MM.1S (cell line): ENCODE data around the gene EMID1.

Experiments
- DNase-seq: peaks from one replicate; pipeline ENCODE4 v3.0.0-alpha.2; 2015
- H2AFZ ChIP-seq: fragments of 300-600 bp; sonication (generic); 2 replicates; pipeline ENCODE4 v1.6.0; 2016; ENCODE audit warnings: antibody characterized with exemption, low read length
- H3F3A ChIP-seq: fragments of 300-600 bp; sonication (generic); 2 replicates; pipeline ENCODE4 v1.6.1; 2016; ENCODE audit warnings: mild to moderate bottlenecking, antibody characterized with exemption, low read length, moderate library complexity, mixed read lengths; ENCODE audit not compliant: insufficient read depth
- H3K27ac ChIP-seq: fragments of 300-600 bp; sonication (generic); 2 replicates; pipeline ENCODE4 v1.5.1; 2016; ENCODE audit warnings: mild to moderate bottlenecking, low read length
- H3K27me3 ChIP-seq: fragments of 300-600 bp; sonication (generic); replicated peaks from 2 replicates; pipeline ENCODE4 v1.6.0; 2016; ENCODE audit warnings: low read length; ENCODE audit not compliant: insufficient read depth
- H3K36me3 ChIP-seq: fragments of 300-600 bp; sonication (generic); replicated peaks from 2 replicates; pipeline ENCODE4 v1.6.1; 2016; ENCODE audit warnings: mild to moderate bottlenecking, low read length, mixed read lengths; ENCODE audit not compliant: insufficient read depth
- H3K4me1 ChIP-seq: fragments of 300-600 bp; sonication (generic); 2 replicates; pipeline ENCODE4 v1.6.1; 2016; ENCODE audit warnings: low read length, mixed read lengths
- H3K4me2 ChIP-seq: fragments of 300-600 bp; sonication (generic); 2 replicates; pipeline ENCODE4 v1.6.0; 2016; ENCODE audit warnings: low read depth, low read length
- H3K4me3 ChIP-seq: fragments of 300-600 bp; sonication (generic); 2 replicates; pipeline ENCODE4 v1.5.1; 2016; ENCODE audit warnings: low read length, mixed read lengths
- H3K79me2 ChIP-seq: fragments of 300-600 bp; sonication (generic); 2 replicates; pipeline ENCODE4 v1.6.1; 2016; ENCODE audit warnings: mixed run types, low read length, mixed read lengths
- H3K9ac ChIP-seq: fragments of 300-600 bp; sonication (generic); 2 replicates; pipeline ENCODE4 v1.6.1; 2016; ENCODE audit warnings: low read length, mixed read lengths
- H3K9me2 ChIP-seq: fragments of 300-600 bp; sonication (generic); replicated peaks from 2 replicates; pipeline ENCODE4 v1.6.1; 2016; ENCODE audit warnings: mild to moderate bottlenecking, low read length, mixed read lengths; ENCODE audit not compliant: insufficient read depth
- H3K9me3 ChIP-seq: fragments of 300-600 bp; sonication (generic); replicated peaks from 2 replicates; pipeline ENCODE4 v1.6.1; 2016; ENCODE audit warnings: mild to moderate bottlenecking, low read length, mixed read lengths; ENCODE audit not compliant: insufficient read depth
- H4K20me1 ChIP-seq: fragments of 300-600 bp; sonication (generic); 2 replicates; pipeline ENCODE4 v1.6.1; 2016; ENCODE audit warnings: mild to moderate bottlenecking, low read length, moderate library complexity, mixed read lengths; ENCODE audit not compliant: insufficient read depth
- CTCF ChIP-seq: fragments of 300-600 bp; sonication (generic); IDR thresholded peaks from 2 replicates; pipeline ENCODE4 v1.5.1; 2016; ENCODE audit warnings: antibody characterized with exemption, low read length, mixed read lengths
- EZH2 ChIP-seq: fragments of 300-600 bp; sonication (generic); optimal IDR thresholded peaks from 2 replicates; pipeline ENCODE3; 2017; ENCODE audit warnings: low read depth, mild to moderate bottlenecking, antibody characterized with exemption, low read length, mixed read lengths
- EZH2phosphoT487 ChIP-seq: fragments of 300-600 bp; sonication (generic); IDR thresholded peaks from 2 replicates; pipeline ENCODE4 v1.6.1; 2018; ENCODE audit warnings: antibody characterized with exemption, low read length

EMID1 gene

DNA sequence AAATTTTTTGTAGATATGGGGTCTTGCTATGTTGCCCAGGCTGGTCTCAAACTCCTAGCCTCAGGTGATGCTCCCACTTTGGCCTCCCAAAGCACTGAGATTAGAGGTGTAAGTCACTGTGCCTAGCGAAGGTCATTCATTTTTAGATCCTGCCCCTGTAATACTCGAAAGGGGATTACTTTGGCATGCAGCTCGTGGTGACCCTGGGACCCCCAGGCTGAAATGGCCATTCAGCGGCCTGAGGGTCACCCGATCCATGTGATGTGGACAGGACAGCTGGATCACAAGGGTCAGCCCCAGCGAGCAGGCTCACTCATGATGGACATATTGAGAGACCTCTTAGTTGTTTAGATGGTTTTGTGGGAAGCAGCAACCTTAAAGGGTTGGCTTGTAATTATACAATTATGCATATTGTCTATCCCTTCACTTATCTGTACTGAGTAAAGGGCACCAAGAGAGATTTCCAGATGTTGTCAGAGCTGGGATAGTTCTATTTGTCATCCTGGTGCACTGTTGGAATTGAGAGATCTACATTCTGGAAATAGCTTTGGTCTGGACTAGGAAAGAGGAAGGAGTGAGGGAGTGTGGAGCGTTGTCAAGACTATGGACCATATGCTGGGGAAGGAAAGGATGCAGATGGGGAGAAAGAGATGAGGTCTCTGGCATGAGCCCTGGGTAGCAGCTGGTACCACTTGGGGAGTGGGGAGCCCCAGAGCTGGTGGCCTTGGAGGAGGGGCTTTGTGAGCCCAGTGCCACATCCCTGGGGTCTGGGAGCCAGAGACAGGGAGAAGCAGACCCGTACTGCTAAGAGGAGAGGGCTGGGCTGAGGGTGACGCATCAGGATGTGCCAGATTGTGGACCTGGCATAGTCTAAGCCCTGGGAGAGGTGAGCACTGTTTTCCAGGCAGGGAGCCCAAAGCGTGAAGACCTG, 46.5 kb downstream of the EMID1 start:
- Histone ChIP-seq H3K79me2 (no peaks in the 10 kb centered on the region), H3K4me1 (no peaks in the 10 kb centered on the region), H3K9ac (no peak overlapping the region), H3K27me3 (no peaks in the 10 kb centered on the region), H4K20me1 (no peaks in the 10 kb centered on the region), H3K4me3 (no peak overlapping the region), H3K36me3 (no peaks in the 10 kb centered on the region), H3K4me2 (no peak overlapping the region), H2AFZ (no peak overlapping the region), H3K9me2 (no peaks in the 10 kb centered on the region), H3F3A (no peaks in the 10 kb centered on the region), H3K9me3 (no peaks in the 10 kb centered on the region), H3K27ac (no peak overlapping the region)
- TF ChIP-seq EZH2, result no peak
- no peak for TF ChIP-seq CTCF
- TF ChIP-seq EZH2phosphoT487, result no peak
- DNase-seq, result no peak

GRCh38 chr22:29253561-29254285, 48.0 kb downstream of the EMID1 start:
- TF ChIP-seq CTCF, result no peak
- TF ChIP-seq EZH2phosphoT487, result no peak
- Histone ChIP-seq H3K9me3 (no peaks in the 10 kb centered on the region), H3K27ac (no peak overlapping the region), H2AFZ (no peak overlapping the region), H4K20me1 (no peaks in the 10 kb centered on the region), H3K9ac (no peak overlapping the region), H3K36me3 (no peaks in the 10 kb centered on the region), H3K79me2 (no peaks in the 10 kb centered on the region), H3K9me2 (no peaks in the 10 kb centered on the region), H3K4me2 (no peak overlapping the region), H3K4me3 (no peak overlapping the region), H3K27me3 (no peaks in the 10 kb centered on the region), H3K4me1 (no peaks in the 10 kb centered on the region), H3F3A (no peaks in the 10 kb centered on the region)
- DNase-seq, result no peak

DNA sequence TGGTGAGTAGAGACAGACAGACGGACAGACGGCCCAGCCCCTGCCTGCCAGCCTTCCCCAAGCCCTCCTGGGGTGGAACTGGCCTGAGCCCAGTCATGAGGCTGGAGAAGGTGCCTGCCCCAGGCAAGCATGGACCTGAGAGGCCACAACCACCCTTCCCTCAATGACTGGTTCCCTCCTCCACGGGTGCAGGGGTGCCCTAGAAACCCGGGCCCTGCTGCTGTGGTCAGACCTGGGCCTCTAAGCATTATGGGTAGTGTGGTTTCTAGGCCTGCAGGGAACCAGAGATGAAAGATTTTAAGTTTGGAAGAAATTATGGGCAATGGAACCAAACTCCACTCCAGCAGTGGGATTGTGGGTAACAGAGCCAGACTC, 48.6 kb downstream of the EMID1 start:
- no peaks in the 10 kb centered on the region for H3K36me3 ChIP-seq
- H3K9me2 ChIP-seq, result no peaks in the 10 kb centered on the region
- no peaks in the 10 kb centered on the region for H3K9me3 ChIP-seq
- no peaks in the 10 kb centered on the region for H4K20me1 ChIP-seq
- no peak for TF ChIP-seq EZH2
- no peak for TF ChIP-seq EZH2phosphoT487
- TF ChIP-seq CTCF, result no peak
- no peaks in the 10 kb centered on the region for H3K27me3 ChIP-seq
- H3K9ac ChIP-seq, result no peak overlapping the region
- DNase-seq, result no peak
- H3K79me2 ChIP-seq, result no peaks in the 10 kb centered on the region
- no peak overlapping the region for H2AFZ ChIP-seq
- no peak overlapping the region for H3K4me2 ChIP-seq
- H3K4me3 ChIP-seq, result no peak overlapping the region
- no peaks in the 10 kb centered on the region for H3F3A ChIP-seq
- no peak overlapping the region for H3K27ac ChIP-seq
- H3K4me1 ChIP-seq, result no peaks in the 10 kb centered on the region
